Esophagus muscularis mucosa (tissue), 3 donors: Measurements from ENCODE around the gene TTC9.

Experiments used
- CTCF ChIP-seq, 3 experiments: fragments of 200-600 bp in 2 of 3; fragments of 450-650 bp in 1 of 3; sonication (generic) in 2 of 3; IDR thresholded peaks; one replicate each; pipeline ENCODE4 v1.5.1; 2017 to 2019; ENCODE audit warnings: antibody characterized with exemption in 3 of 3, mild to moderate bottlenecking in 2 of 3, moderate library complexity in 1 of 3
- POLR2A ChIP-seq: fragments of 450-650 bp; IDR thresholded peaks from one replicate; pipeline ENCODE4 v1.6.1; 2017; ENCODE audit warnings: antibody characterized with exemption, moderate library complexity, mild to moderate bottlenecking, low read depth
- POLR2AphosphoS5 ChIP-seq, 2 donors: sonication (generic); formaldehyde crosslinking; IDR thresholded peaks; one replicate each; pipeline ENCODE4 v1.6.1; 2017; ENCODE audit warnings: antibody characterized with exemption in 2 of 2

- TF ChIP-seq CTCF (IDR thresholded peaks at IDR 0.05) (no peak), POLR2AphosphoS5 (IDR thresholded peaks at IDR 0.05) (no peak), POLR2A (no peak)
Measured at GRCh38 chr14:70645892-70646291, 4.2 kb downstream of the TTC9 start.
